Loucy (cell line): ENCODE results near the gene SLC7A8.
"Not testable (repeated sequence)": the region's sequence is repeated elsewhere in the genome, so short reads cannot be mapped to it uniquely, and the experiment has no call there.

Source experiments
- H2AFZ ChIP-seq: fragments of 200-600 bp; sonication (generic); 2 replicates; pipeline ENCODE4 v1.6.0; 2016; ENCODE audit warnings: antibody characterized with exemption, mild to moderate bottlenecking, low read length, moderate library complexity
- H3F3A ChIP-seq: fragments of 200-600 bp; 2 replicates; pipeline ENCODE4 v1.6.0; 2016; ENCODE audit warnings: antibody characterized with exemption, low read depth, mild to moderate bottlenecking
- H3K27me3 ChIP-seq: fragments of 200-600 bp; sonication (generic); 2 replicates; pipeline ENCODE4 v1.6.1; 2014; ENCODE audit warnings: low read length, mild to moderate bottlenecking; ENCODE audit not compliant: insufficient read depth, poor library complexity, severe bottlenecking
- H3K36me3 ChIP-seq: fragments of 200-600 bp; sonication (generic); 2 replicates; pipeline ENCODE4 v1.6.1; 2016; ENCODE audit warnings: low read length; ENCODE audit not compliant: insufficient read depth
- H3K4me1 ChIP-seq: fragments of 200-600 bp; sonication (generic); 2 replicates; pipeline ENCODE4 v1.5.1; 2014; ENCODE audit warnings: low read length, mild to moderate bottlenecking; ENCODE audit not compliant: insufficient read depth, poor library complexity, severe bottlenecking
- H3K4me2 ChIP-seq: fragments of 200-600 bp; sonication (generic); 2 replicates; pipeline ENCODE4 v1.6.0; 2014; ENCODE audit warnings: antibody characterized with exemption, low read length, low read depth, mild to moderate bottlenecking; ENCODE audit not compliant: poor library complexity, severe bottlenecking
- H3K4me3 ChIP-seq: fragments of 200-600 bp; sonication (generic); 2 replicates; pipeline ENCODE4 v1.5.1; 2014; ENCODE audit warnings: low read length, mild to moderate bottlenecking, mixed read lengths; ENCODE audit not compliant: poor library complexity, severe bottlenecking
- H3K79me2 ChIP-seq: fragments of 200-600 bp; sonication (generic); 2 replicates; pipeline ENCODE4 v1.6.1; 2014; ENCODE audit warnings: low read length; ENCODE audit not compliant: insufficient read depth
- H3K9ac ChIP-seq: fragments of 200-600 bp; sonication (generic); 2 replicates; pipeline ENCODE4 v1.6.0; 2014; ENCODE audit warnings: mild to moderate bottlenecking, low read depth, low read length, moderate library complexity; ENCODE audit not compliant: poor library complexity, severe bottlenecking
- H3K9me2 ChIP-seq: fragments of 200-600 bp; sonication (generic); replicated peaks from 2 replicates; pipeline ENCODE4 v1.6.1; 2016; ENCODE audit warnings: low read depth, low read length, mixed read lengths
- H3K9me3 ChIP-seq: fragments of 200-600 bp; sonication (generic); 2 replicates; pipeline ENCODE4 v1.6.1; 2014; ENCODE audit warnings: mild to moderate bottlenecking, antibody characterized with exemption, low read length, low read depth; ENCODE audit not compliant: insufficient read depth
- H4K20me1 ChIP-seq: fragments of 200-600 bp; sonication (generic); 2 replicates; pipeline ENCODE4 v1.6.0; 2014; ENCODE audit warnings: antibody characterized with exemption, low read length, mild to moderate bottlenecking; ENCODE audit not compliant: insufficient read depth, poor library complexity, severe bottlenecking
- CTCF ChIP-seq: fragments of 200-600 bp; sonication (generic); conservative IDR thresholded peaks from 2 replicates; pipeline ENCODE4 v1.5.1; 2014; ENCODE audit warnings: mild to moderate bottlenecking, antibody characterized with exemption, low read length
- EZH2phosphoT487 ChIP-seq: fragments of 200-600 bp; IDR thresholded peaks from 2 replicates; pipeline ENCODE4 v1.6.1; 2018; ENCODE audit warnings: antibody characterized with exemption, mild to moderate bottlenecking, moderate library complexity, borderline replicate concordance

SLC7A8 gene

DNA sequence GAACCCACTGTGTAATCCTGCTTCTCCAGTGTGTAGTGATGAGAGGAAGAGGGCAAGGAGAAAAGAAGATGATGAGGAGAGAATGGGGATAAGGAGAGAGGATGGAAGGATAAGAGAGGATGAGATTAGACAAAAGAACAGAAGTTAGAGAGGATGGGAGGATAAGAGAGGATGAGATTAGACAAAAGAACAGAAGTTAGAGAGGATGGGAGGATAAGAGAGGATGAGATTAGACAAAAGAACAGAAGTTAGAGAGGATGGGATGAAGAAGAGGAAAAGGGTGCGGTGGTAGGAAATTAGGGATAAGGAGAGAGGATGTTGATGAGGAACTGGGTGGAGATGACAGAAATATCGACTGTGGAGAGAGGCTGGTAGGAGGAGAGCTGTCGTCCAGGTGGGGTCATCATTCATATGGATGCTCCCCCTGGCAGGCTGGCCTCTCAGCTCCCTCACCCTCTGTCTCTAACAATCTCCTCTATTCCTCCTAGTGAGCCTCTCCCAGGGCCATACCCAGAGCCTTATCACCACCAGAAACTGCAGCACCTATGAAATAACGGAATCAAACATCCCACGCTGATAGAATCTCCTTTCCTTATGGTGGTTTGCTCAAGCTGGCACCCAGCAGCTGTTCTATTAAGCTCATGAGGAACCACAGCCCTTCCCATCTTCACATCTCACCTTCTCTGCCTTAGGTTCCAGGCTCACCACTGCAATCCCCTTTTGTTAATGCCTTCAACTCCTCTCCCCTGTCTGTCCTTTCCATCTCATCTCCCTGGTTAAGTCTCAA, 72.7 kb downstream of the SLC7A8 start:
- Histone ChIP-seq H3K4me1 (peaks cover 3% of the 10 kb centered on the region), H3K4me3 (no peak overlapping the region), H3K4me2 (no peak overlapping the region), H3F3A (no peaks in the 10 kb centered on the region), H3K9ac (no peak overlapping the region), H3K79me2 (no peaks in the 10 kb centered on the region), H2AFZ (no peak overlapping the region), H3K36me3 (no peaks in the 10 kb centered on the region), H3K9me3 (no peaks in the 10 kb centered on the region), H4K20me1 (no peaks in the 10 kb centered on the region), H3K27me3 (no peaks in the 10 kb centered on the region), H3K9me2 (no peaks in the 10 kb centered on the region)
- no peak for TF ChIP-seq CTCF
- no peak for TF ChIP-seq EZH2phosphoT487

- Histone ChIP-seq H4K20me1 (no peaks in the 10 kb centered on the region), H3K4me1 (peaks cover 3% of the 10 kb centered on the region), H3K9me3 (no peaks in the 10 kb centered on the region), H3K4me3 (no peak overlapping the region), H3K36me3 (no peaks in the 10 kb centered on the region), H3K79me2 (no peaks in the 10 kb centered on the region), H3K4me2 (no peak overlapping the region), H3K9me2 (no peaks in the 10 kb centered on the region), H3F3A (no peaks in the 10 kb centered on the region), H3K27me3 (no peaks in the 10 kb centered on the region), H3K9ac (no peak overlapping the region), H2AFZ (no peak overlapping the region)
- TF ChIP-seq EZH2phosphoT487, result no peak
- no peak for TF ChIP-seq CTCF
Measured at GRCh38 chr14:23109769-23110168, 73.7 kb downstream of the SLC7A8 start.

- H2AFZ ChIP-seq, H3F3A ChIP-seq, H3K9me3 ChIP-seq, H3K9me2 ChIP-seq, H3K79me2 ChIP-seq, H3K4me3 ChIP-seq, H3K36me3 ChIP-seq, H3K27me3 ChIP-seq, H3K4me2 ChIP-seq, H3K4me1 ChIP-seq, H4K20me1 ChIP-seq, H3K9ac ChIP-seq: not testable (repeated sequence)
Measured at GRCh38 chr14:23108169-23108568, 75.3 kb downstream of the SLC7A8 start.

- H3K9me2 ChIP-seq, H3K4me2 ChIP-seq, H3F3A ChIP-seq, H3K9me3 ChIP-seq, H3K36me3 ChIP-seq, H3K9ac ChIP-seq, H2AFZ ChIP-seq, H3K79me2 ChIP-seq, H3K4me1 ChIP-seq, H3K27me3 ChIP-seq, H3K4me3 ChIP-seq, H4K20me1 ChIP-seq: not testable (repeated sequence)
Measured at GRCh38 chr14:23107620-23108019, 75.8 kb downstream of the SLC7A8 start.
